Measurements from ENCODE around the gene EN2.

EN2 gene

GRCh38 chr7:155494551-155494950 is 36.6 kb downstream of the EN2 start:
- no peak for TF ChIP-seq CTCF (IDR thresholded peaks at IDR 0.05; ENCODE audit: borderline replicate concordance, insufficient read depth, low read depth, low read length)
- H3K4me3 ChIP-seq (ENCODE audit: low read depth, low read length), result no peak overlapping the region

- no peak overlapping the region for H3K4me3 ChIP-seq (ENCODE audit: low read depth, low read length)
- TF ChIP-seq CTCF (IDR thresholded peaks at IDR 0.05; ENCODE audit: borderline replicate concordance, insufficient read depth, low read depth, low read length), result no peak
Observed at GRCh38 chr7:155495440-155496248, 37.7 kb downstream of the EN2 start.

GRCh38 chr7:155496267-155497005 is 38.5 kb downstream of the EN2 start:
- no peak for TF ChIP-seq CTCF (IDR thresholded peaks at IDR 0.05; ENCODE audit: borderline replicate concordance, insufficient read depth, low read depth, low read length)
- H3K4me3 ChIP-seq (ENCODE audit: low read depth, low read length), result no peak overlapping the region

- TF ChIP-seq CTCF (IDR thresholded peaks at IDR 0.05; ENCODE audit: borderline replicate concordance, insufficient read depth, low read depth, low read length), result no peak
- H3K4me3 ChIP-seq (ENCODE audit: low read depth, low read length), result no peak overlapping the region
Observed at GRCh38 chr7:155497149-155497901, 39.4 kb downstream of the EN2 start.

GRCh38 chr7:155505422-155505793 is 47.5 kb downstream of the EN2 start:
- no peak for TF ChIP-seq CTCF (IDR thresholded peaks at IDR 0.05; ENCODE audit: borderline replicate concordance, insufficient read depth, low read depth, low read length)
- no peak overlapping the region for H3K4me3 ChIP-seq (ENCODE audit: low read depth, low read length)

GRCh38 chr7:155506854-155507337 is 49.0 kb downstream of the EN2 start:
- no peak overlapping the region for H3K4me3 ChIP-seq (ENCODE audit: low read depth, low read length)
- no peak for TF ChIP-seq CTCF (IDR thresholded peaks at IDR 0.05; ENCODE audit: borderline replicate concordance, insufficient read depth, low read depth, low read length)

All from GM12875 (cell line).